K562 (cell line): ENCODE measurements around the gene RMI1. TPM values are rescaled to one million over a fixed set of nuclear protein-coding genes. Genes with fewer than 3 reads are reported as not detected.

ENCODE experiments used
- ATAC-seq: fragments of 200-7000 bp; cut with Tn5 transposase; 3 replicates; pipeline ENCODE4 v1.9.1; 2020; ENCODE audit warnings: moderate library complexity
- BruUV-seq: library from RNA; stranded (reverse); fragments of 400-500 nt; replicated peaks from 2 replicates; lab custom pipeline; 2021; lab: Mats Ljungman, UMichigan
- CTCF ChIA-PET: fragments of 300-600 bp; formaldehyde crosslinking; extraction: SDS; loops from one replicate; lab custom pipeline; 2021; ENCODE audit warnings: low intra/inter-chr PET ratio; lab: Yijun Ruan, JAX
- POLR2A ChIA-PET: fragments of 300-600, 350-650 bp; sonication (Branson Sonifier 250); formaldehyde crosslinking; extraction: SDS; loops from one replicate; lab custom pipeline; 2021; ENCODE audit warnings: antibody characterized with exemption, inconsistent platforms; lab: Yijun Ruan, JAX
- DNase-seq, 4 experiments: peaks; one replicate each; pipeline versions ENCODE4 v3.0.0 to v3.0.0-alpha.2; 2011 to 2018; ENCODE audit warnings: low spot score in 3 of 4, mixed read lengths in 3 of 4; ENCODE audit errors: extremely low read depth in 1 of 4
- FAIRE-seq: peaks from 2 replicates; lab custom pipeline; 2011; peaks lifted over from hg19 to GRCh38; lab: Jason Lieb, UNC
- H2AFZ ChIP-seq: 2 replicates; pipeline ENCODE4 v1.6.0; 2011; ENCODE audit warnings: low read depth, low read length, control low read depth, inconsistent platforms
- H3K27ac ChIP-seq: fragments of 200-600 bp; 3 replicates; pipeline ENCODE4 v1.8.0; 2011; ENCODE audit warnings: low read depth, mild to moderate bottlenecking, control low read depth, inconsistent platforms, low read length, moderate library complexity, mixed read lengths; ENCODE audit errors: extremely low read depth
- H3K27me3 ChIP-seq, 2 experiments: fragments of 300-600 bp in 1 of 2; 2 replicates in 1 of 2; 3 replicates in 1 of 2; pipeline versions ENCODE4 v1.6.0 to v1.8.0; 2011; ENCODE audit warnings: inconsistent platforms in 2 of 2, low read length in 2 of 2, mild to moderate bottlenecking in 1 of 2, mixed read lengths in 1 of 2, moderate library complexity in 1 of 2; ENCODE audit not compliant: control insufficient read depth in 2 of 2, insufficient read depth in 2 of 2
- H3K36me3 ChIP-seq: fragments of 300-600 bp; 3 replicates; pipeline ENCODE4 v1.8.0; 2011; ENCODE audit warnings: mild to moderate bottlenecking, low read length, inconsistent platforms; ENCODE audit not compliant: control insufficient read depth, insufficient read depth
- H3K4me1 ChIP-seq, 2 experiments: fragments of 200-600 bp in 1 of 2; replicated peaks in 1 of 2; 2 replicates in 1 of 2; 3 replicates in 1 of 2; pipeline versions ENCODE4 v1.5.1 to v1.8.0; 2011; ENCODE audit warnings: inconsistent platforms in 2 of 2, low read length in 2 of 2, mild to moderate bottlenecking in 1 of 2, mixed read lengths in 1 of 2, moderate library complexity in 1 of 2; ENCODE audit not compliant: control insufficient read depth in 2 of 2, insufficient read depth in 2 of 2
- H3K4me2 ChIP-seq: 2 replicates; pipeline ENCODE4 v1.6.1; 2011; ENCODE audit warnings: low read length, control low read depth, inconsistent platforms, mixed read lengths; ENCODE audit not compliant: insufficient read depth
- H3K4me3 ChIP-seq: fragments of 200-600 bp; sonication (generic), shearing (Covaris generic); 2 replicates; pipeline ENCODE4 v1.5.1; 2016; ENCODE audit warnings: control low read depth, inconsistent platforms
- H3K79me2 ChIP-seq: fragments of 200-600 bp; 3 replicates; pipeline ENCODE4 v1.8.0; 2011; ENCODE audit warnings: low read length, inconsistent platforms; ENCODE audit not compliant: control insufficient read depth, insufficient read depth
- H3K9ac ChIP-seq, 2 experiments: 2 replicates each; pipeline versions ENCODE4 v1.6.0 to v1.6.1; 2011; ENCODE audit warnings: low read depth in 2 of 2, low read length in 2 of 2, control low read depth in 1 of 2, inconsistent platforms in 1 of 2, mild to moderate bottlenecking in 1 of 2, mixed read lengths in 1 of 2; ENCODE audit not compliant: insufficient read depth in 1 of 2
- H3K9me1 ChIP-seq: one replicate; pipeline ENCODE4 v1.6.0; 2011; ENCODE audit warnings: inconsistent platforms, mild to moderate bottlenecking, low read length, moderate library complexity; ENCODE audit not compliant: control insufficient read depth, insufficient read depth
- H3K9me3 ChIP-seq: replicated peaks from 2 replicates; pipeline ENCODE4 v1.5.1; 2011; ENCODE audit warnings: low read depth, low read length, inconsistent platforms; ENCODE audit not compliant: control insufficient read depth, insufficient read depth
- H4K20me1 ChIP-seq: replicated peaks from 2 replicates; pipeline ENCODE4 v1.6.1; 2011; ENCODE audit warnings: low read length, inconsistent platforms, mixed read lengths; ENCODE audit not compliant: control insufficient read depth, insufficient read depth
- ARID1B ChIP-seq: fragments of 450-650 bp; IDR thresholded peaks from 2 replicates; pipeline ENCODE4 v1.6.1; 2016; ENCODE audit warnings: antibody characterized with exemption, mild to moderate bottlenecking, inconsistent platforms
- ATF1 ChIP-seq, 2 experiments: fragments of 450-650 bp in 1 of 2; IDR thresholded peaks; 2 replicates each; pipeline ENCODE4 v1.6.1; 2016; ENCODE audit warnings: missing compliant biosample characterization in 1 of 2, missing genetic modification characterization in 1 of 2
- CBFA2T2 ChIP-seq: fragments of 450-650 bp; conservative IDR thresholded peaks from 2 replicates; pipeline ENCODE4 v1.6.1; 2017; ENCODE audit warnings: mild to moderate bottlenecking
- ELF2 ChIP-seq: fragments of 250-450 bp; sonication (Bioruptor Pico); IDR thresholded peaks from 2 replicates; pipeline ENCODE4 v1.5.0; 2021; ENCODE audit warnings: mild to moderate bottlenecking
- HEY1 ChIP-seq: fragments of 250-450 bp; sonication (Bioruptor Pico); IDR thresholded peaks from 2 replicates; pipeline ENCODE4 v1.5.0; 2020; ENCODE audit warnings: mild to moderate bottlenecking, moderate library complexity, borderline replicate concordance
- MEIS2 ChIP-seq: fragments of 450-650 bp; IDR thresholded peaks from 2 replicates; pipeline ENCODE4 v1.6.1; 2014; ENCODE audit warnings: mild to moderate bottlenecking; ENCODE audit not compliant: partially characterized antibody
- NBN ChIP-seq: fragments of 450-650 bp; IDR thresholded peaks from 2 replicates; pipeline ENCODE4 v1.6.1; 2016; ENCODE audit warnings: low read depth, mild to moderate bottlenecking
- SIN3B ChIP-seq: fragments of 450-650 bp; IDR thresholded peaks from 2 replicates; pipeline ENCODE4 v1.6.1; 2017; ENCODE audit warnings: low read depth, mild to moderate bottlenecking, moderate library complexity
- SMARCC2 ChIP-seq: fragments of 450-650 bp; IDR thresholded peaks from 2 replicates; pipeline ENCODE4 v1.6.1; 2017; ENCODE audit warnings: antibody characterized with exemption, moderate library complexity, mild to moderate bottlenecking, low read depth
- VEZF1 ChIP-seq: fragments of 200-800 bp; sonication (Bioruptor generic); IDR thresholded peaks from 2 replicates; pipeline ENCODE4 v1.6.1; 2017; ENCODE audit warnings: missing genetic modification characterization, missing compliant biosample characterization
- ZNF280A ChIP-seq: fragments of 450-650 bp; IDR thresholded peaks from 2 replicates; pipeline ENCODE4 v1.6.1; 2018; ENCODE audit warnings: mild to moderate bottlenecking, low read depth; ENCODE audit not compliant: partially characterized antibody
- WGBS: fragments of 100-300 bp; shearing (Covaris generic); methylation state at CpG from one replicate; pipeline ENCODE4 v1.1.6; 2016; ENCODE audit warnings: low coverage, mixed read lengths; ENCODE audit not compliant: insufficient coverage; ENCODE audit errors: missing lambda C conversion rate; 5-methylcytosine and 5-hydroxymethylcytosine counted together
- in situ Hi-C: fragments of 300-500 bp; cut with MboI; formaldehyde crosslinking; loops from 4 replicates; pipeline ENCODE4 v1.15.0; 2018; ENCODE audit warnings: inconsistent platforms, mixed read lengths
- intact Hi-C: fragments of 100-400 bp; cut with micrococcal nuclease; formaldehyde crosslinking; loops from 2 replicates; pipeline ENCODE4 v1.14.2; 2022
- polyA plus RNA-seq, 8 experiments: library from polyadenylated mRNA; depleted of rRNA in 4 of 8; stranded (reverse) in 5 of 8; unstranded in 3 of 8; fragments of >200 nt; fragmentation: Nextera tagmentation in 2 of 8; fragmentation: Illumina TruSeq in 1 of 8; extraction: Ambion mirVana in 2 of 8; extraction: Trizol in 1 of 8; gene quantifications; 2 replicates each; pipeline versions ENCODE4 v1.2.1 to v1.2.3, GENCODE V29; 2011 to 2014; ENCODE audit warnings: inconsistent platforms in 1 of 8, missing spikeins in 1 of 8
- total RNA-seq, 7 experiments: library from RNA; depleted of rRNA in 6 of 7; stranded (reverse); fragments of >200 nt in 6 of 7; fragmentation: Illumina TruSeq in 2 of 7; extraction: Trizol in 2 of 7; gene quantifications; 2 replicates each; pipeline versions ENCODE4 v1.2.1 to v1.2.3, GENCODE V29; 2011 to 2021; ENCODE audit warnings: low replicate concordance in 1 of 7

RMI1 gene
- total and polyA plus RNA-seq, 9 of the 15 experiments (the other 6 are each of a cell fraction or from before 2014, with no cell fraction given), result 3.0 to 17.4 (median 10.6) TPM

GRCh38 chr9:83986195-83986594 lies 5.6 kb downstream of the RMI1 start:
- H3K27me3 ChIP-seq, result no peaks in the 10 kb centered on the region
- H3K27ac ChIP-seq, result peak overlapping the region; percentile 66; the same call in 2 of the 3 replicates
- in situ Hi-C loops (no loop called here), intact Hi-C loops (loop anchor here (10.0 kb wide), 1 partner anchor 281 kb away; the partner anchor contains the start of gene UBQLN1)
- H3K9ac ChIP-seq, result peak overlapping the region in 1 of 2 experiments; percentile 19; a peak in 2 of 4 replicates
- no peak overlapping the region for H2AFZ ChIP-seq
- H4K20me1 ChIP-seq, result no peaks in the 10 kb centered on the region
- CTCF ChIA-PET, result no interaction called here
- no peak for ATAC-seq
- peaks cover 4 to 11% of the 10 kb centered on the region in 2 experiments; a peak in 3 of 5 replicates for H3K4me1 ChIP-seq
- TF ChIP-seq ARID1B, result peak; percentile 17
- TF ChIP-seq MEIS2, result peak; percentile 52
- no peak for TF ChIP-seq NBN
- H3K4me3 ChIP-seq, result no peak overlapping the region
- no peak for FAIRE-seq
- WGBS, result 12% methylated on average over 3 of the region's 3 CpGs
- BruUV-seq, result no TSS peak
- DNase-seq, result no peak
- H3K36me3 ChIP-seq, result peaks cover 21% of the 10 kb centered on the region; the same call in 2 of the 3 replicates
- H3K9me3 ChIP-seq, result no peaks in the 10 kb centered on the region
- POLR2A ChIA-PET, result no interaction called here
- H3K9me1 ChIP-seq, result no peaks in the 10 kb centered on the region
- H3K4me2 ChIP-seq, result peak overlapping the region; percentile 13; the same call in 1 of the 2 replicates
- peaks cover 76% of the 10 kb centered on the region for H3K79me2 ChIP-seq

- peak overlapping the region; percentile 66 for H3K27ac ChIP-seq
- ChIA-PET POLR2A (no interaction called here), CTCF (no interaction called here)
- H3K4me1 ChIP-seq, result peaks cover 4 to 11% of the 10 kb centered on the region in 2 experiments; a peak in 3 of 5 replicates
- peaks cover 21% of the 10 kb centered on the region; the same call in 2 of the 3 replicates for H3K36me3 ChIP-seq
- DNase-seq (peak in 1 of 4 experiments; percentile 54), FAIRE-seq (peak; percentile 65), ATAC-seq (peak; percentile 67)
- H3K79me2 ChIP-seq, result peaks cover 72% of the 10 kb centered on the region
- H3K4me3 ChIP-seq, result no peak overlapping the region
- intact Hi-C loops (loop anchor here (10.0 kb wide), 1 partner anchor 282 kb away; the partner anchor contains the start of gene UBQLN1), in situ Hi-C loops (no loop called here)
- WGBS, result 6% methylated on average over 9 of the region's 11 CpGs
- H3K4me2 ChIP-seq, result peak overlapping the region; percentile 19
- no peaks in the 10 kb centered on the region for H3K27me3 ChIP-seq
- no peaks in the 10 kb centered on the region for H3K9me3 ChIP-seq
- BruUV-seq, result no TSS peak
- H3K9ac ChIP-seq, result peak overlapping the region; percentile 42 to 61; a peak in 3 of 4 replicates
- no peaks in the 10 kb centered on the region for H3K9me1 ChIP-seq
- H2AFZ ChIP-seq, result peak overlapping the region; percentile 38; the same call in 1 of the 2 replicates
- H4K20me1 ChIP-seq, result no peaks in the 10 kb centered on the region
- TF ChIP-seq VEZF1 (CRISPR knock-in tag), result 0 out of 2 replicates have a peak, but pooled peaks have one; percentile 15
- peak; percentile 33 for TF ChIP-seq CBFA2T2
- no peak for TF ChIP-seq HEY1 (CRISPR knock-in tag)
- 0 out of 2 replicates have a peak, but pooled peaks have one; percentile 27 for TF ChIP-seq SMARCC2
- TF ChIP-seq ZNF280A, result no peak
- TF ChIP-seq SIN3B, result no peak
- TF ChIP-seq ELF2 (CRISPR knock-in tag), result no peak
- TF ChIP-seq ATF1 (CRISPR knock-in tag; IDR thresholded peaks at IDR 0.05), result no peak
- TF ChIP-seq ATF1 (tag; IDR thresholded peaks at IDR 0.05), result 0 out of 2 replicates have a peak, but pooled peaks have one; percentile 15
Observed at GRCh38 chr9:83986765-83987401, 6.3 kb downstream of the RMI1 start.
